ENCODE measurements around the gene IL23R.

IL23R gene

GRCh38 chr1:67126111-67126746, 40.0 kb upstream of the IL23R start:
- POLR2A ChIA-PET, result no interaction called here
- DNase-seq (ENCODE audit: extremely low spot score), result no peak
- CTCF ChIA-PET, result interaction anchor here (0.6 to 1.5 kb wide), 4 partner anchors 11 to 565 kb away, joined by 3 to 6 read pairs (median 3); no protein-coding TSS in a partner anchor
- TF ChIP-seq LEF1 (IDR thresholded peaks at IDR 0.05; ENCODE audit: borderline replicate concordance) (no peak), FOXK2 (IDR thresholded peaks at IDR 0.05) (no peak)

DNA sequence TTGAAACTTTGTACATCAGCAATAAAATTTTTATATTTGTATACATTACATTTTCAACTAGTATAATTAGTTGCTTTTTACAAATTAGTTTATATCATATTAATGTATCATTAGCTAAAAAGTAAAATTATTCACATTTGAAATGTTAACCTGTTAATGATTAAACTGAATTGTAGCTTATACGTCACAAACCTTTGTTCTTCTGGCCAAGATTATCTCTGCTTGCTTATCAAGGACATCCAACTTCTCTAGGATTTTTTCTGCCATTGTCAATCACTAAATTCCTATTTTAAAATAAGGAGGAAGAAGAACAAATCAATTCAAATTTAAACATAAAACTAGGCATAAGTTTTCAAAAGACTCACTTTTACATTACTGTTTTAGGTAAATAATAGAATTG, 39.3 kb upstream of the IL23R start:
- ChIA-PET CTCF (interaction anchor here (0.6 to 1.5 kb wide), 3 partner anchors 10 to 564 kb away, joined by 3 to 6 read pairs (median 3); no protein-coding TSS in a partner anchor), POLR2A (no interaction called here)
- no peak for TF ChIP-seq LEF1 (IDR thresholded peaks at IDR 0.05; ENCODE audit: borderline replicate concordance)
- TF ChIP-seq ELF4 (IDR thresholded peaks at IDR 0.05), result no peak
- TF ChIP-seq, protein P1, sequence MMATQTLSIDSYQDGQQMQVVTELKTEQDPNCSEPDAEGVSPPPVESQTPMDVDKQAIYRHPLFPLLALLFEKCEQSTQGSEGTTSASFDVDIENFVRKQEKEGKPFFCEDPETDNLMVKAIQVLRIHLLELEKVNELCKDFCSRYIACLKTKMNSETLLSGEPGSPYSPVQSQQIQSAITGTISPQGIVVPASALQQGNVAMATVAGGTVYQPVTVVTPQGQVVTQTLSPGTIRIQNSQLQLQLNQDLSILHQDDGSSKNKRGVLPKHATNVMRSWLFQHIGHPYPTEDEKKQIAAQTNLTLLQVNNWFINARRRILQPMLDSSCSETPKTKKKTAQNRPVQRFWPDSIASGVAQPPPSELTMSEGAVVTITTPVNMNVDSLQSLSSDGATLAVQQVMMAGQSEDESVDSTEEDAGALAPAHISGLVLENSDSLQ (IDR thresholded peaks at IDR 0.05), result no peak
- TF ChIP-seq FOXM1 (IDR thresholded peaks at IDR 0.05; ENCODE audit: borderline replicate concordance), result no peak
- no peak for TF ChIP-seq TARDBP (IDR thresholded peaks at IDR 0.05)
- no peak for TF ChIP-seq FOXK2 (IDR thresholded peaks at IDR 0.05)
- no peak for TF ChIP-seq NFRKB (IDR thresholded peaks at IDR 0.05)
- no peak for DNase-seq (ENCODE audit: extremely low spot score)

DNA sequence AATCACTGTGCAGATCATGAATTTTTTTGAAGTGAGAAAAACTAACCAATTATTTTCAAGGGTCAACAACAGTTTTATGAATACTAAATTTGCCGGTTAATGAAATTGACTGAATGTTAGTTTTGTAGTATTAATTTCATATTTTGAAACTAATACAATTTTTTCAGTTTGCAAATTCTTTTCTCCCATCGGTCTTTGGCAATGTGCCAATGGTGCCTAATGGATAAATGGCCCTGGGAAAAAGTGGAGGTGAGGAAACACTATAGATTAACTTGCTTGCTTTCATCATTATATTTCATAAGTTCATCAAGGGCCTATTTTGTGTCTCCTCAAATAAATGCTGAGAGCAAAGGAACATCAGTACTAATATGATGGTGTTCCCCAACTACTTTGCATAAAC, 35.6 kb upstream of the IL23R start:
- ChIA-PET CTCF (no interaction called here), POLR2A (no interaction called here)
- no peak for DNase-seq (ENCODE audit: extremely low spot score)
- TF ChIP-seq L3MBTL2 (conservative IDR thresholded peaks at IDR 0.05) (no peak), HDGF (IDR thresholded peaks at IDR 0.05; ENCODE audit: borderline replicate concordance) (no peak), FOXK2 (IDR thresholded peaks at IDR 0.05) (no peak), TARDBP (IDR thresholded peaks at IDR 0.05) (no peak), SP1 (IDR thresholded peaks at IDR 0.05) (no peak), FOXA1 (IDR thresholded peaks at IDR 0.05) (no peak)
- TF ChIP-seq, protein P1 (IDR thresholded peaks at IDR 0.05), result no peak

- DNase-seq (ENCODE audit: extremely low spot score), result no peak
- ChIA-PET POLR2A (no interaction called here), CTCF (no interaction called here)
- no peak for TF ChIP-seq NFRKB (IDR thresholded peaks at IDR 0.05)
- no peak for TF ChIP-seq HDGF (IDR thresholded peaks at IDR 0.05; ENCODE audit: borderline replicate concordance)
- no peak for TF ChIP-seq SP1 (IDR thresholded peaks at IDR 0.05)
- TF ChIP-seq, protein P1 (IDR thresholded peaks at IDR 0.05), result no peak
- no peak for TF ChIP-seq TARDBP (IDR thresholded peaks at IDR 0.05)
- TF ChIP-seq FOXA1 (IDR thresholded peaks at IDR 0.05), result no peak
- TF ChIP-seq ELF4 (IDR thresholded peaks at IDR 0.05), result no peak
- TF ChIP-seq ARNT (IDR thresholded peaks at IDR 0.05), result no peak
- no peak for TF ChIP-seq CTBP1 (IDR thresholded peaks at IDR 0.05; ENCODE audit: borderline replicate concordance)
- no peak for TF ChIP-seq BHLHE40 (IDR thresholded peaks at IDR 0.05; ENCODE audit: borderline replicate concordance)
- TF ChIP-seq FOXK2 (IDR thresholded peaks at IDR 0.05), result no peak
- TF ChIP-seq LEF1 (IDR thresholded peaks at IDR 0.05; ENCODE audit: borderline replicate concordance), result no peak
- TF ChIP-seq FOXM1 (IDR thresholded peaks at IDR 0.05; ENCODE audit: borderline replicate concordance), result no peak
- TF ChIP-seq SUZ12 (IDR thresholded peaks at IDR 0.05), result no peak
- TF ChIP-seq ZNF384 (IDR thresholded peaks at IDR 0.05), result no peak
Observed at GRCh38 chr1:67133177-67133576, 33.1 kb upstream of the IL23R start.

DNA sequence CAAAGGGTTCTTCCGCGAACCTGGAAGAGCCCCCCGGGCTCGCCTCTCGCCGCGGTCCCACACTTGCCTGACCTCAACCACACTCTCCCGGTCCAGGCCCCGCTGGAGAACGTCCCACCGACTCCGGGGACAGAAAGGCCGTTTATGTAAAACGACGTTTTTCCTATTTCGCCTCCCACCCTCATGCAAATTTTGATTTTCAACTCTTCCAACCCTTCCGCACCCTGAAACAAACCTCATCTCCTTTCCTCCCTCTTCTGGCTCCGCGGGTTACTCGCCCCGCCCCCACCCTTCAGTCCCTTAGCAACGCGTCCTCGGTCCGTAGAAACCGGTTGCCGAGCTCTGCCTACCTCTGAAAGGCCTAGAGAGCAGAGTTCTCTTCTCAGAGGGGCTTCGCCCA, 31.6 kb upstream of the IL23R start, which contains the start of gene C1orf141:
C1orf141 (minus strand) TSS at position 276 of the 400 bp plus-strand sequence. CDS start 7,730 bp downstream, outside the sequence.
- ChIA-PET POLR2A (no interaction called here), CTCF (interaction anchor here (1.0 kb wide), 1 partner anchor 13 kb away, joined by 3 read pairs; no protein-coding TSS in a partner anchor)
- no peak for TF ChIP-seq FOXM1 (IDR thresholded peaks at IDR 0.05; ENCODE audit: borderline replicate concordance)
- no peak for TF ChIP-seq NFRKB (IDR thresholded peaks at IDR 0.05)
- TF ChIP-seq L3MBTL2 (conservative IDR thresholded peaks at IDR 0.05), result no peak
- no peak for DNase-seq (ENCODE audit: extremely low spot score)

- ChIA-PET POLR2A (no interaction called here), CTCF (no interaction called here)
- DNase-seq (ENCODE audit: extremely low spot score), result no peak
- no peak for TF ChIP-seq FOXM1 (IDR thresholded peaks at IDR 0.05; ENCODE audit: borderline replicate concordance)
Observed at GRCh38 chr1:67135354-67135753, 30.9 kb upstream of the IL23R start.

DNA sequence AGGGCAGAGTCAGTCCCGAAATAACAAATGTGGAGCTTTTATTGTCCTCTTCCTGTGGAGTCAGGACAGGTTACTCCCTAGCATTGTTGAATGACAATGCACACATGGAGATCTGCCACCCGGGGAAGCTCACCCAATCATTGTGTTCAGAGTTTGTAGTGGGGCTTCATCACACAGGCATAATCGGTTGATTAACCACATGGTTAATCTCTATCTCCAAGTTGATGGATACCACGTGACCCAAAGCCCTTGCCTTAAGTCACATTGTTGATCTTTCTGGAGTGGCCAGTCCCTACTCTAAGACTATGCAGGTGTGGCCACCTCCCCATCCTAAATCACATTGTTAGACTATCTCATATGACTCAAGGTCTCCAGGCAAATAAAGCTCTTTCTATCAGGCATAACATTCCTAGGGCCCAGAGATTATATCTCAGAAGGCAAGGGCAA, 28.9 kb upstream of the IL23R start:
- CTCF ChIA-PET, result interaction anchor here (0.9 to 1.1 kb wide), 2 partner anchors 11 to 12 kb away, joined by 3 to 6 read pairs; no protein-coding TSS in a partner anchor
- POLR2A ChIA-PET, result no interaction called here
- TF ChIP-seq, protein P1 (IDR thresholded peaks at IDR 0.05), result no peak
- no peak for TF ChIP-seq CTBP1 (IDR thresholded peaks at IDR 0.05; ENCODE audit: borderline replicate concordance)
- TF ChIP-seq L3MBTL2 (conservative IDR thresholded peaks at IDR 0.05), result no peak
- no peak for DNase-seq (ENCODE audit: extremely low spot score)
